Measurements from ENCODE around the gene ARHGAP8. TPM values are rescaled to one million over a fixed set of nuclear protein-coding genes. Genes with fewer than 3 reads are reported as not detected.

ARHGAP8 gene
- total and polyA plus RNA-seq, 2 donors (not counting 1 experiment from before 2014, with no cell fraction given) = 0.37 TPM; not detected in 1

GRCh38 chr22:44759430-44760310 is 7.3 kb downstream of the ARHGAP8 start:
- Mint-ChIP-seq H3K9me3 (ENCODE audit: insufficient read depth) (peaks cover 3% of the 10 kb centered on the region), H3K4me1 (no peaks in the 10 kb centered on the region), H3K27ac (no peak overlapping the region), H3K27me3 (peaks cover 28% of the 10 kb centered on the region), H3K4me3 (no peak overlapping the region)
- intact Hi-C loops (cut with micrococcal nuclease) = no loop called here
- Histone ChIP-seq H3K79me2 (ENCODE audit: control insufficient read depth, insufficient read depth, low read length) (no peaks in the 10 kb centered on the region), H4K20me1 (ENCODE audit: control insufficient read depth, insufficient read depth, low read length, poor library complexity, severe bottlenecking) (no peaks in the 10 kb centered on the region), H3K27me3 (replicated peaks in 1 of 4; ENCODE audit: control extremely low read depth in 1 of 4, control insufficient read depth in 3 of 4, insufficient read depth in 4 of 4, low read length in 3 of 4) (peaks cover 0 to 6% (median 3%) of the 10 kb centered on the region in 4 experiments), H2AFZ (ENCODE audit: insufficient read depth, low read depth, low read length, poor library complexity, severe bottlenecking) (no peak overlapping the region), H3K36me3 (replicated peaks in 1 of 2; ENCODE audit: control extremely low read depth in 1 of 2, control insufficient read depth in 1 of 2, extremely low read depth in 1 of 2, insufficient read depth in 2 of 2, low read length in 1 of 2) (no peaks in the 10 kb centered on the region), H3K9ac (ENCODE audit: low read length) (no peak overlapping the region), H3K27ac (ENCODE audit: low read length in 2 of 2) (no peak overlapping the region), H3K4me3 (ENCODE audit: control extremely low read depth in 1 of 5, extremely low read depth in 1 of 5, insufficient read depth in 1 of 5, low read depth in 2 of 5, low read length in 4 of 5) (no peak overlapping the region), H3K4me2 (replicated peaks; ENCODE audit: low read depth, low read length, poor library complexity, severe bottlenecking) (no peak overlapping the region), H3K9me3 (ENCODE audit: control extremely low read depth in 1 of 3, control insufficient read depth in 2 of 3, insufficient read depth in 1 of 3, low read length in 2 of 3) (peaks cover 0 to 20% (median 3%) of the 10 kb centered on the region in 3 donors), H3K4me1 (ENCODE audit: control insufficient read depth in 2 of 2, insufficient read depth in 2 of 2, low read length in 2 of 2) (no peaks in the 10 kb centered on the region)
- DNase-seq = no peak
- no peak for TF ChIP-seq EZH2 (IDR thresholded peaks at IDR 0.05; ENCODE audit: borderline replicate concordance, insufficient read depth, low read depth, low read length, poor library complexity, severe bottlenecking)
- TF ChIP-seq, protein P1, sequence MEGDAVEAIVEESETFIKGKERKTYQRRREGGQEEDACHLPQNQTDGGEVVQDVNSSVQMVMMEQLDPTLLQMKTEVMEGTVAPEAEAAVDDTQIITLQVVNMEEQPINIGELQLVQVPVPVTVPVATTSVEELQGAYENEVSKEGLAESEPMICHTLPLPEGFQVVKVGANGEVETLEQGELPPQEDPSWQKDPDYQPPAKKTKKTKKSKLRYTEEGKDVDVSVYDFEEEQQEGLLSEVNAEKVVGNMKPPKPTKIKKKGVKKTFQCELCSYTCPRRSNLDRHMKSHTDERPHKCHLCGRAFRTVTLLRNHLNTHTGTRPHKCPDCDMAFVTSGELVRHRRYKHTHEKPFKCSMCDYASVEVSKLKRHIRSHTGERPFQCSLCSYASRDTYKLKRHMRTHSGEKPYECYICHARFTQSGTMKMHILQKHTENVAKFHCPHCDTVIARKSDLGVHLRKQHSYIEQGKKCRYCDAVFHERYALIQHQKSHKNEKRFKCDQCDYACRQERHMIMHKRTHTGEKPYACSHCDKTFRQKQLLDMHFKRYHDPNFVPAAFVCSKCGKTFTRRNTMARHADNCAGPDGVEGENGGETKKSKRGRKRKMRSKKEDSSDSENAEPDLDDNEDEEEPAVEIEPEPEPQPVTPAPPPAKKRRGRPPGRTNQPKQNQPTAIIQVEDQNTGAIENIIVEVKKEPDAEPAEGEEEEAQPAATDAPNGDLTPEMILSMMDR (IDR thresholded peaks at IDR 0.05) = no peak
- 94% methylated on average over 17 of the region's 18 CpGs for WGBS (ENCODE audit: insufficient coverage)
- no peak for ATAC-seq (ENCODE audit: low read depth)
- CTCF ChIA-PET = no interaction called here
- POLR2A ChIA-PET = no interaction called here

DNA sequence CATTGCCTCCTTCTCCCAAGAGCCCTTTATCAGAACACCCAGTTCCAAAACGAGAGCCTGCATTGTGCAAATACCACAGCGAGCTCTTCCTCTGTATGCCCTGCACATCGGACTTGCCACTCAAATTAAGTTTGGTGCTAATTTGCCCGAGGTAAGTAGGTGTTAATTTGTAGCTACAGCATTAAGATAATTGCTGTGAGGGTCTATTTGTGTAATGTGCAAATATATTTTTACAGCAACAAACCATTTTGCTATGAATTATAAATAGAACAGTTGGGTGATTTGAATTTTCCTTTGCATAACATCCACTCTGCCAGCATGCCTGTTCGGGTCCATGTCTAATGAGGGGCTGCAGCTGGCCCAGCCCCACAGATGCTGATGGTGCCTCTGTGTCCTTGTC is 8.1 kb downstream of the ARHGAP8 start:
- Histone ChIP-seq H3K27me3 (replicated peaks in 1 of 4; ENCODE audit: control extremely low read depth in 1 of 4, control insufficient read depth in 3 of 4, insufficient read depth in 4 of 4, low read length in 3 of 4) (peaks cover 0 to 3% (median 0%) of the 10 kb centered on the region in 4 experiments), H2AFZ (ENCODE audit: insufficient read depth, low read depth, low read length, poor library complexity, severe bottlenecking) (no peak overlapping the region), H3K27ac (ENCODE audit: low read length in 2 of 2) (no peak overlapping the region), H3K4me2 (replicated peaks; ENCODE audit: low read depth, low read length, poor library complexity, severe bottlenecking) (no peak overlapping the region), H3K4me3 (ENCODE audit: control extremely low read depth in 1 of 5, extremely low read depth in 1 of 5, insufficient read depth in 1 of 5, low read depth in 2 of 5, low read length in 4 of 5) (no peak overlapping the region), H3K9ac (ENCODE audit: low read length) (no peak overlapping the region), H3K79me2 (ENCODE audit: control insufficient read depth, insufficient read depth, low read length) (no peaks in the 10 kb centered on the region), H3K36me3 (replicated peaks in 1 of 2; ENCODE audit: control extremely low read depth in 1 of 2, control insufficient read depth in 1 of 2, extremely low read depth in 1 of 2, insufficient read depth in 2 of 2, low read length in 1 of 2) (no peaks in the 10 kb centered on the region), H3K9me3 (ENCODE audit: control extremely low read depth in 1 of 3, control insufficient read depth in 2 of 3, insufficient read depth in 1 of 3, low read length in 2 of 3) (peaks cover 0 to 17% (median 3%) of the 10 kb centered on the region in 3 donors), H3K4me1 (ENCODE audit: control insufficient read depth in 2 of 2, insufficient read depth in 2 of 2, low read length in 2 of 2) (no peaks in the 10 kb centered on the region), H4K20me1 (ENCODE audit: control insufficient read depth, insufficient read depth, low read length, poor library complexity, severe bottlenecking) (no peaks in the 10 kb centered on the region)
- intact Hi-C loops (cut with micrococcal nuclease) = no loop called here
- Mint-ChIP-seq H3K4me3 (no peak overlapping the region), H3K4me1 (no peaks in the 10 kb centered on the region), H3K9me3 (ENCODE audit: insufficient read depth) (peaks cover 3% of the 10 kb centered on the region), H3K27ac (no peak overlapping the region), H3K27me3 (peaks cover 25% of the 10 kb centered on the region)
- ATAC-seq (ENCODE audit: low read depth) (no peak), DNase-seq (no peak)
- ChIA-PET POLR2A (no interaction called here), CTCF (no interaction called here)
- no CpG with 5 or more reads among the region's 5 CpGs for WGBS (ENCODE audit: insufficient coverage)
- TF ChIP-seq, protein P1 (IDR thresholded peaks at IDR 0.05) = no peak

Measured in B cell (primary cell).